GM12878 (cell line): ENCODE results near the gene TRIM72. TPM values are rescaled to one million over a fixed set of nuclear protein-coding genes. Genes with fewer than 3 reads are reported as not detected.
"Not testable (repeated sequence)": the region's sequence is repeated elsewhere in the genome, so short reads cannot be mapped to it uniquely, and the experiment has no call there.

ENCODE experiments used
- ATAC-seq: fragments of 200-7000 bp; cut with Tn5 transposase; 3 replicates; pipeline ENCODE4 v1.9.1; 2020; ENCODE audit warnings: mild to moderate bottlenecking, moderate library complexity
- BruUV-seq: library from RNA; stranded (reverse); fragments of 400-500 nt; replicated peaks from 2 replicates; lab custom pipeline; 2021; lab: Mats Ljungman, UMichigan
- CTCF ChIA-PET: fragments of 300-600 bp; sonication (Branson Sonifier 250); formaldehyde crosslinking; extraction: SDS; loops from one replicate; lab custom pipeline; 2021; ENCODE audit warnings: inconsistent platforms; lab: Yijun Ruan, JAX
- POLR2A ChIA-PET: fragments of 350-600 bp; formaldehyde crosslinking; extraction: SDS; loops from one replicate; lab custom pipeline; 2021; ENCODE audit warnings: inconsistent platforms; lab: Charles Lee
- RAD21 ChIA-PET: fragments of 300-600 bp; sonication (Branson Sonifier 250); formaldehyde crosslinking; loops from one replicate; lab custom pipeline; 2023; ENCODE audit warnings: antibody characterized with exemption; ENCODE audit not compliant: unreplicated experiment; lab: Charles Lee
- SMC1A ChIA-PET: fragments of 300-600 bp; sonication (Branson Sonifier 250); formaldehyde crosslinking; loops from one replicate; lab custom pipeline; 2023; ENCODE audit not compliant: unreplicated experiment, uncharacterized antibody; lab: Charles Lee
- DNase-seq: peaks from one replicate; pipeline ENCODE4 v3.0.0-alpha.2; 2011; ENCODE audit warnings: low read depth, low spot score
- FAIRE-seq: peaks from 3 replicates; lab custom pipeline; 2011; peaks lifted over from hg19 to GRCh38; lab: Jason Lieb, UNC
- H2AFZ ChIP-seq: 2 replicates; pipeline ENCODE4 v1.6.0; 2011; ENCODE audit warnings: low read depth, low read length, control low read depth; ENCODE audit not compliant: control insufficient read depth
- H3K27ac ChIP-seq: 2 replicates; pipeline ENCODE4 v1.5.1; 2011; ENCODE audit warnings: control low read depth; ENCODE audit not compliant: control insufficient read depth, insufficient read depth
- H3K27me3 ChIP-seq, 2 experiments: replicated peaks in 1 of 2; 2 replicates each; pipeline versions ENCODE4 v1.6.0 to v1.6.1; 2011; ENCODE audit warnings: low read length in 1 of 2; ENCODE audit not compliant: control insufficient read depth in 2 of 2, insufficient read depth in 2 of 2
- H3K36me3 ChIP-seq, 2 experiments: 2 replicates each; pipeline ENCODE4 v1.5.1; 2011; ENCODE audit warnings: low read length in 1 of 2; ENCODE audit not compliant: control insufficient read depth in 2 of 2, insufficient read depth in 2 of 2
- H3K4me1 ChIP-seq: 2 replicates; pipeline ENCODE4 v1.6.1; 2011; ENCODE audit warnings: mild to moderate bottlenecking, low read length, moderate library complexity, mixed read lengths; ENCODE audit not compliant: control insufficient read depth, insufficient read depth
- H3K4me2 ChIP-seq: 2 replicates; pipeline ENCODE4 v1.6.0; 2011; ENCODE audit warnings: control low read depth; ENCODE audit not compliant: control insufficient read depth, insufficient read depth
- H3K4me3 ChIP-seq: fragments of 200-600 bp; sonication (generic); 2 replicates; pipeline ENCODE4 v1.5.1; 2016
- H3K79me2 ChIP-seq: 2 replicates; pipeline ENCODE4 v1.6.0; 2011; ENCODE audit warnings: low read length; ENCODE audit not compliant: control insufficient read depth, insufficient read depth
- H3K9ac ChIP-seq: 2 replicates; pipeline ENCODE4 v1.8.0; 2011; ENCODE audit warnings: low read length, control low read depth, mixed read lengths; ENCODE audit not compliant: control insufficient read depth, insufficient read depth
- H3K9me3 ChIP-seq: replicated peaks from 3 replicates; pipeline ENCODE4 v1.5.1; 2011; ENCODE audit warnings: mild to moderate bottlenecking, low read length; ENCODE audit not compliant: control insufficient read depth, insufficient read depth
- H4K20me1 ChIP-seq: 2 replicates; pipeline ENCODE4 v1.6.0; 2011; ENCODE audit not compliant: control insufficient read depth, insufficient read depth
- TCF12 ChIP-seq: IDR thresholded peaks from 2 replicates; pipeline ENCODE4 v1.6.1; 2011; ENCODE audit warnings: low read depth, mild to moderate bottlenecking, low read length
- WGBS: methylation state at CpG from one replicate; pipeline ENCODE4 v1.1.6; 2016; ENCODE audit warnings: low lambda C conversion rate; ENCODE audit not compliant: insufficient replicate concordance, insufficient coverage; ENCODE audit errors: missing lambda C conversion rate; 5-methylcytosine and 5-hydroxymethylcytosine counted together
- in situ Hi-C: fragments of 300-500 bp; cut with MboI; formaldehyde crosslinking; loops from 9 replicates; pipeline ENCODE4 v1.14.3; 2018; ENCODE audit warnings: mixed read lengths
- intact Hi-C: fragments of 100-400 bp; cut with micrococcal nuclease; formaldehyde crosslinking; loops from one replicate; pipeline ENCODE4 v1.14.2; 2022; ENCODE audit not compliant: unreplicated experiment
- polyA plus RNA-seq, 11 experiments: library from polyadenylated mRNA; depleted of rRNA in 4 of 11; unstranded in 6 of 11; stranded (reverse) in 5 of 11; fragments of >200 nt; fragmentation: Nextera tagmentation in 4 of 11; fragmentation: Illumina TruSeq in 1 of 11; extraction: Ambion mirVana in 4 of 11; extraction: Trizol in 1 of 11; gene quantifications; 1 replicate in 1 of 11; 2 replicates in 10 of 11; pipeline versions ENCODE4 v1.2.1 to v1.2.3, GENCODE V29; 2011 to 2016; ENCODE audit warnings: inconsistent platforms in 2 of 11, missing spikeins in 2 of 11, low read depth in 1 of 11
- small RNA-seq: library from RNA; depleted of rRNA; stranded (forward); fragments of <200 nt; gene quantifications from one replicate; pipeline ENCODE3, GENCODE V24; 2014
- total RNA-seq, 4 experiments: library from RNA; depleted of rRNA in 3 of 4; stranded (reverse); fragments of >200 nt in 3 of 4; fragmentation: Illumina TruSeq in 1 of 4; extraction: Trizol in 1 of 4; gene quantifications; 2 replicates each; pipeline versions ENCODE4 v1.2.1 to v1.2.3, GENCODE V29; 2013 to 2021

The TRIM72 gene
- total and polyA plus RNA-seq, 10 of the 15 experiments (the other 5 are each of a cell fraction or from before 2014, with no cell fraction given), result 0.03 to 1.2 (median 0.23) TPM; not detected in 1

- no peak for ATAC-seq
- H3K9me3 ChIP-seq, result no peaks in the 10 kb centered on the region
- H3K27ac ChIP-seq, result no peak overlapping the region
- no TSS peak for BruUV-seq
- CTCF ChIA-PET, result interaction anchor here (0.7 kb wide), 1 partner anchor 13 kb away, joined by 3 read pairs; no protein-coding TSS in a partner anchor
- no peak overlapping the region for H3K4me3 ChIP-seq
- RAD21 ChIA-PET, result interaction anchor here (1.7 kb wide), 1 partner anchor 28 kb away, joined by 3 read pairs; no protein-coding TSS in a partner anchor
- in situ Hi-C loops, result no loop called here
- no peak for TF ChIP-seq TCF12
- H3K27me3 ChIP-seq, result no peaks in the 10 kb centered on the region
- no peak overlapping the region for H3K4me2 ChIP-seq
- POLR2A ChIA-PET, result no interaction called here
- H3K36me3 ChIP-seq, result no peaks in the 10 kb centered on the region
- no peak overlapping the region for H3K9ac ChIP-seq
- WGBS, result 65% methylated on average over 17 of the region's 17 CpGs
- H4K20me1 ChIP-seq, result no peaks in the 10 kb centered on the region
- SMC1A ChIA-PET, result interaction anchor here (1.2 kb wide), 1 partner anchor 11 kb away, joined by 5 read pairs; no protein-coding TSS in a partner anchor
- H3K79me2 ChIP-seq, result no peaks in the 10 kb centered on the region
- intact Hi-C loops, result no loop called here
- no peak for FAIRE-seq
- H3K4me1 ChIP-seq, result no peaks in the 10 kb centered on the region
- H2AFZ ChIP-seq, result no peak overlapping the region
- no peak for DNase-seq
These were observed 63.8 kb downstream of the TRIM72 start for GRCh38 chr16:31277659-31278260.

GRCh38 chr16:31278853-31279252 is 64.9 kb downstream of the TRIM72 start:
- H3K9me3 ChIP-seq, H3K36me3 ChIP-seq, in situ Hi-C loops, H3K79me2 ChIP-seq, BruUV-seq, CTCF ChIA-PET, H3K4me1 ChIP-seq, H3K27me3 ChIP-seq, intact Hi-C loops, H3K4me2 ChIP-seq, H3K4me3 ChIP-seq, H4K20me1 ChIP-seq, H3K9ac ChIP-seq, SMC1A ChIA-PET, POLR2A ChIA-PET, FAIRE-seq, ATAC-seq, H2AFZ ChIP-seq, DNase-seq, H3K27ac ChIP-seq: not testable (repeated sequence)
- RAD21 ChIA-PET, result interaction anchor here (1.7 kb wide), 1 partner anchor 27 kb away, joined by 3 read pairs; no protein-coding TSS in a partner anchor
- 58% methylated on average over 4 of the region's 4 CpGs for WGBS

Small RNA genes lying within 50 kb of the gene (small RNA-seq; reads per million reads assigned to genes)
- gene AC009088.4 (not detected), gene NDUFA3P6 (not detected)

Other genes starting within 250 kb of the TRIM72 start
Only the 7 nearest of the 20 such genes appear.
- 46.9 and 50.4 TPM in 2 replicates for gene KAT8, start 96.5 kb upstream of the TRIM72 start, total RNA-seq (2014; rRNA removed)
- 37.5 and 39.0 TPM in 2 replicates for gene KAT8, start 96.5 kb upstream of the TRIM72 start, total RNA-seq (2014; rRNA removed; fragmentation: Illumina TruSeq; extraction: Trizol)
- gene KAT8, start 96.5 kb upstream of the TRIM72 start, total RNA-seq (2021), result 44.3 and 46.5 TPM in 2 replicates
- gene KAT8, start 96.5 kb upstream of the TRIM72 start, polyA plus RNA-seq (2011; rRNA removed), result 41.8 and 45.9 TPM in 2 replicates
- 36.0 and 40.3 TPM in 2 replicates for gene KAT8, start 96.5 kb upstream of the TRIM72 start, polyA plus RNA-seq (2014; fragmentation: Illumina TruSeq; extraction: Trizol)
- gene KAT8, start 96.5 kb upstream of the TRIM72 start, polyA plus RNA-seq (2014; fragmentation: Nextera tagmentation; extraction: Ambion mirVana), result 10 to 100 TPM in 1 of 2 experiments, 1 to 10 TPM in 1; 5.5 to 11.2 TPM
- gene KAT8, start 96.5 kb upstream of the TRIM72 start, polyA plus RNA-seq (2014; rRNA removed), result 53.0 and 55.8 TPM in 2 replicates
- 10 to 100 TPM; 21.7 to 25.6 TPM for gene KAT8, start 96.5 kb upstream of the TRIM72 start, polyA plus RNA-seq (2016; fragmentation: Nextera tagmentation; extraction: Ambion mirVana)
- not detected in 2 replicates for gene PRSS8, start 78.4 kb upstream of the TRIM72 start, total RNA-seq (2014; rRNA removed)
- not detected in 2 replicates for gene PRSS8, start 78.4 kb upstream of the TRIM72 start, total RNA-seq (2014; rRNA removed; fragmentation: Illumina TruSeq; extraction: Trizol)
- 0.16 and 0.33 TPM in 2 replicates for gene PRSS8, start 78.4 kb upstream of the TRIM72 start, total RNA-seq (2021)
- not detected in 2 replicates for gene PRSS8, start 78.4 kb upstream of the TRIM72 start, polyA plus RNA-seq (2011; rRNA removed)
- not detected in 2 replicates for gene PRSS8, start 78.4 kb upstream of the TRIM72 start, polyA plus RNA-seq (2014; fragmentation: Illumina TruSeq; extraction: Trizol)
- not detected for gene PRSS8, start 78.4 kb upstream of the TRIM72 start, polyA plus RNA-seq (2014; fragmentation: Nextera tagmentation; extraction: Ambion mirVana)
- gene PRSS8, start 78.4 kb upstream of the TRIM72 start, polyA plus RNA-seq (2014; rRNA removed), result 0.58 TPM in 1 of 2 replicates, not detected in the other
- gene PRSS8, start 78.4 kb upstream of the TRIM72 start, polyA plus RNA-seq (2016; fragmentation: Nextera tagmentation; extraction: Ambion mirVana), result not detected
- gene PRSS36, start 64.1 kb upstream of the TRIM72 start, total RNA-seq (2014; rRNA removed), result 0.11 and 0.44 TPM in 2 replicates
- gene PRSS36, start 64.1 kb upstream of the TRIM72 start, total RNA-seq (2014; rRNA removed; fragmentation: Illumina TruSeq; extraction: Trizol), result 0.13 TPM in 1 of 2 replicates, not detected in the other
- 0.46 TPM in 1 of 2 replicates, not detected in the other for gene PRSS36, start 64.1 kb upstream of the TRIM72 start, total RNA-seq (2021)
- gene PRSS36, start 64.1 kb upstream of the TRIM72 start, polyA plus RNA-seq (2011; rRNA removed), result 0.11 and 0.17 TPM in 2 replicates
- gene PRSS36, start 64.1 kb upstream of the TRIM72 start, polyA plus RNA-seq (2014; fragmentation: Illumina TruSeq; extraction: Trizol), result not detected in 2 replicates
- gene PRSS36, start 64.1 kb upstream of the TRIM72 start, polyA plus RNA-seq (2014; fragmentation: Nextera tagmentation; extraction: Ambion mirVana), result not detected
- 0.20 and 0.47 TPM in 2 replicates for gene PRSS36, start 64.1 kb upstream of the TRIM72 start, polyA plus RNA-seq (2014; rRNA removed)
- 1 to 10 TPM in 1 of 2 experiments, under 1 TPM in 1; 0.17 to 1.1 TPM for gene PRSS36, start 64.1 kb upstream of the TRIM72 start, polyA plus RNA-seq (2016; fragmentation: Nextera tagmentation; extraction: Ambion mirVana)
- gene FUS, start 34.0 kb upstream of the TRIM72 start, total RNA-seq (2014; rRNA removed), result 40.1 and 47.3 TPM in 2 replicates
- 69.6 and 69.8 TPM in 2 replicates for gene FUS, start 34.0 kb upstream of the TRIM72 start, total RNA-seq (2014; rRNA removed; fragmentation: Illumina TruSeq; extraction: Trizol)
- 509 and 521 TPM in 2 replicates for gene FUS, start 34.0 kb upstream of the TRIM72 start, total RNA-seq (2021)
- 243 and 327 TPM in 2 replicates for gene FUS, start 34.0 kb upstream of the TRIM72 start, polyA plus RNA-seq (2011; rRNA removed)
- gene FUS, start 34.0 kb upstream of the TRIM72 start, polyA plus RNA-seq (2014; fragmentation: Illumina TruSeq; extraction: Trizol), result 366 and 389 TPM in 2 replicates
- gene FUS, start 34.0 kb upstream of the TRIM72 start, polyA plus RNA-seq (2014; fragmentation: Nextera tagmentation; extraction: Ambion mirVana), result 100 to 1,000 TPM in 1 of 2 experiments, 10 to 100 TPM in 1; 46.8 to 131 TPM
- gene FUS, start 34.0 kb upstream of the TRIM72 start, polyA plus RNA-seq (2014; rRNA removed), result 480 and 547 TPM in 2 replicates
- gene FUS, start 34.0 kb upstream of the TRIM72 start, polyA plus RNA-seq (2016; fragmentation: Nextera tagmentation; extraction: Ambion mirVana), result 100 to 1,000 TPM; 366 to 437 TPM
- gene PYCARD, start 11.4 kb upstream of the TRIM72 start, total RNA-seq (2014; rRNA removed), result 65.7 and 81.4 TPM in 2 replicates
- gene PYCARD, start 11.4 kb upstream of the TRIM72 start, total RNA-seq (2014; rRNA removed; fragmentation: Illumina TruSeq; extraction: Trizol), result 32.0 and 32.2 TPM in 2 replicates
- 59.5 and 65.7 TPM in 2 replicates for gene PYCARD, start 11.4 kb upstream of the TRIM72 start, total RNA-seq (2021)
- gene PYCARD, start 11.4 kb upstream of the TRIM72 start, polyA plus RNA-seq (2011; rRNA removed), result 11.9 and 26.9 TPM in 2 replicates
- 2.0 and 18.3 TPM in 2 replicates for gene PYCARD, start 11.4 kb upstream of the TRIM72 start, polyA plus RNA-seq (2014; fragmentation: Illumina TruSeq; extraction: Trizol)
- 10 to 100 TPM in 1 of 2 experiments, 1 to 10 TPM in 1; 5.1 to 14.9 TPM for gene PYCARD, start 11.4 kb upstream of the TRIM72 start, polyA plus RNA-seq (2014; fragmentation: Nextera tagmentation; extraction: Ambion mirVana)
- 94.1 and 106 TPM in 2 replicates for gene PYCARD, start 11.4 kb upstream of the TRIM72 start, polyA plus RNA-seq (2014; rRNA removed)
- 10 to 100 TPM; 61.5 to 70.9 TPM for gene PYCARD, start 11.4 kb upstream of the TRIM72 start, polyA plus RNA-seq (2016; fragmentation: Nextera tagmentation; extraction: Ambion mirVana)
- gene PYDC1, start 3.0 kb downstream of the TRIM72 start, total RNA-seq (2014; rRNA removed), result not detected in 2 replicates
- gene PYDC1, start 3.0 kb downstream of the TRIM72 start, total RNA-seq (2014; rRNA removed; fragmentation: Illumina TruSeq; extraction: Trizol), result not detected in 2 replicates
- gene PYDC1, start 3.0 kb downstream of the TRIM72 start, total RNA-seq (2021), result not detected in 2 replicates
- not detected in 2 replicates for gene PYDC1, start 3.0 kb downstream of the TRIM72 start, polyA plus RNA-seq (2011; rRNA removed)
- gene PYDC1, start 3.0 kb downstream of the TRIM72 start, polyA plus RNA-seq (2014; fragmentation: Illumina TruSeq; extraction: Trizol), result not detected in 2 replicates
- gene PYDC1, start 3.0 kb downstream of the TRIM72 start, polyA plus RNA-seq (2014; fragmentation: Nextera tagmentation; extraction: Ambion mirVana), result not detected
- not detected in 2 replicates for gene PYDC1, start 3.0 kb downstream of the TRIM72 start, polyA plus RNA-seq (2014; rRNA removed)
- not detected for gene PYDC1, start 3.0 kb downstream of the TRIM72 start, polyA plus RNA-seq (2016; fragmentation: Nextera tagmentation; extraction: Ambion mirVana)
- gene ITGAM, start 45.9 kb downstream of the TRIM72 start, total RNA-seq (2014; rRNA removed), result 17.8 and 19.9 TPM in 2 replicates
- 9.1 and 9.8 TPM in 2 replicates for gene ITGAM, start 45.9 kb downstream of the TRIM72 start, total RNA-seq (2014; rRNA removed; fragmentation: Illumina TruSeq; extraction: Trizol)
- gene ITGAM, start 45.9 kb downstream of the TRIM72 start, total RNA-seq (2021), result 18.3 and 19.0 TPM in 2 replicates
- gene ITGAM, start 45.9 kb downstream of the TRIM72 start, polyA plus RNA-seq (2011; rRNA removed), result 3.1 and 7.5 TPM in 2 replicates
- gene ITGAM, start 45.9 kb downstream of the TRIM72 start, polyA plus RNA-seq (2014; fragmentation: Illumina TruSeq; extraction: Trizol), result 7.3 and 14.2 TPM in 2 replicates
- 1 to 10 TPM in 1 of 2 experiments, under 1 TPM in 1; 0.97 to 1.6 TPM for gene ITGAM, start 45.9 kb downstream of the TRIM72 start, polyA plus RNA-seq (2014; fragmentation: Nextera tagmentation; extraction: Ambion mirVana)
- gene ITGAM, start 45.9 kb downstream of the TRIM72 start, polyA plus RNA-seq (2014; rRNA removed), result 13.4 and 16.6 TPM in 2 replicates
- 1 to 10 TPM; 3.8 to 4.4 TPM for gene ITGAM, start 45.9 kb downstream of the TRIM72 start, polyA plus RNA-seq (2016; fragmentation: Nextera tagmentation; extraction: Ambion mirVana)